Measurements from ENCODE around the gene TUBB1. TPM values are rescaled to one million over a fixed set of nuclear protein-coding genes. Genes with fewer than 3 reads are reported as not detected.

Gene TUBB1
- total RNA-seq, 1 experiment from 2014 or later = not detected

DNA sequence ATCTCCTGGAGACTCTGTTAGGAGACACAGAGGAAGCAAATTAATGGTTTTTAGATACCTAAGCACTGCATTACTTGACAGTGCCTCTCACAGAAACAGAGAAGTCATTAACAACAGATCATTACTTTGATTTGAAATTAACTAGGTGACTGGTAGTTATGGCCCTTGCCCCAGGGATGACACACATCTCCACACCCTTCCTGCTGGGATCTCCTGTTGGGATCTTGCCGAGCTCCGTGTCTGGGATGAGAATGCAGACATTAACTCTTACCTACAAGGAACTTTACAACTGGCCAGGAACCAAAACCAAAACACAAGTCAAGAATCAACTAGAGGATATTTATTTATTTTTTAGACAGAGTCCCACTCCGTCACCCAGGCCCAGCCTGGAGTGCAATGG, 25.6 kb downstream of the TUBB1 start:
- Histone ChIP-seq H3K36me3 (replicated peaks; ENCODE audit: control insufficient read depth, insufficient read depth, low read length) (no peaks in the 10 kb centered on the region), H3K4me3 (ENCODE audit: insufficient read depth, low read depth, low read length) (no peak overlapping the region), H3K27me3 (ENCODE audit: control insufficient read depth, insufficient read depth, low read length) (no peaks in the 10 kb centered on the region; the same call in 1 of the 2 replicates)
- no peak for DNase-seq

DNA sequence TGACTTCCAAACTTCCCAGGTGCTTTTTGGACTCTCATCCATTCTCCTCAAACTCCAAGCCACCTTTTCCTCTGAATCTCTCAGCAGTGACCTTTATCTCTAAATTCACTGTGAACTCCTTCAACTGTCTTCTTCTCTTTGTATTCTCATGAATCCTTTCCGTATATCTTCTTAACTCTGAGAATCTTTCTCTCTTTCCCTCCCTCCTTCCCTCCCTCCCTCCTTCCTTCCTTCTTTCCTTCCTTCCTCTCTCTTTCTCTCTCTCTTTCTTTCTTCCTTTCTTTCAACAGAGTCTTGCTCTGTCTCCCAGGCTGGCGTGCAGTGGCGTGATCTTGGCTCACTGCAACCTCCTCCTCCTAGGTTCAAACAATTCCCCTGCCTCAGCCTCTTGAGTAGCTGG, 27.6 kb downstream of the TUBB1 start:
- no peaks in the 10 kb centered on the region; the same call in 1 of the 2 replicates for H3K27me3 ChIP-seq (ENCODE audit: control insufficient read depth, insufficient read depth, low read length)

DNA sequence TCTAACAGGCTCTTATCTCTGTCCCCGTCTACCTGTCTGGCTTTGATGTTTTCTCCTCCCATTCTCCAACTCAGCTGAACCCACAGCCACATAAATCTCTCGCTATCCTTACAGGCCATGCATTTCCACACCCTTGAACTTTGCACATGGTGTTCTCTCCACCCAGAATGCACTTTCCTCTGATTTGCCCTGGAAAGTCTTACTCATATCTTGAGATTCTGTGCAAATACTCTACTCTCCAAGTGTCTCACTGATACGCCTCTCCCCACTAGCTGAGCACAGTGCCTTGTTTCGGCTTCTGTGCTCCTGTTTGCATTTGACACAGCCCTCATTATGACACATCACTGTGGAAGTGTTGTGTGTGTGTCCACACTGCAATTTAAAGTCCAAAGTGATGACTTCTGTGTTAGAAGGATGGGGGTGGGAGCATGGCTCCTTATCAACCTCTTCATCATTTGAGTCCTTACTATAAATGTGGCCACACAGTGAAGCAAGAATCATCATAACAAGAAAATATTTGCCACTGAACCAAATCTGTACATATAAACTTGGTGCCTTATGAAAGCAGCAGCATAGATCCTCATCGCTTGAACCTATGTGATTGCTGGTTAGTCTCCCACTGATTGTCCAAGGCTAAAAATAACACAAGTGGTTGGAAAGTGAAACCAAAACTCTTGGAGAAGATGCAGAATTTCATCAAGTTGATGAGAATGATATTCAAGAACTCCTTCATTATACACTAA, 28.9 kb downstream of the TUBB1 start:
- H3K4me3 ChIP-seq (ENCODE audit: insufficient read depth, low read depth, low read length) = no peak overlapping the region
- no peaks in the 10 kb centered on the region for H3K36me3 ChIP-seq (replicated peaks; ENCODE audit: control insufficient read depth, insufficient read depth, low read length)
- no peaks in the 10 kb centered on the region; the same call in 1 of the 2 replicates for H3K27me3 ChIP-seq (ENCODE audit: control insufficient read depth, insufficient read depth, low read length)
- DNase-seq = no peak

More for the DNA sequence above, 27.6 kb downstream of the TUBB1 start:
- Histone ChIP-seq H3K4me3 (ENCODE audit: insufficient read depth, low read depth, low read length) (no peak overlapping the region), H3K36me3 (replicated peaks; ENCODE audit: control insufficient read depth, insufficient read depth, low read length) (no peaks in the 10 kb centered on the region)
- no peak for DNase-seq

DNA sequence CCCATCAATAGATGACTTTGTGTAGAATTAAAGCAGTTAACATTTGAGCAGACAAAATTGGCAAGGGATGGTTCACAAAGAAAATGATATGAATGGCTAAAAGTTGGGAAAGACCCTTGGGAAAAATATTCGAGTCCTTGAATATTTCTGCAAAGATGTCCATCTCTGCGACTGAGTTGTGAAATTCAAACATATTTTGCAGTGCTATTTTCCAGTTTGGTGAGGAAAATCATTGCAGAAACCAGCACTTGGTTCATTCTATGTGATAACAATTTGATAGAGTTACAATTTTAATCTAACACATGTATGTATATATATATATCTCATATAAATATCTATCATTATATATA, 29.4 kb downstream of the TUBB1 start:
- DNase-seq = no peak
- H3K36me3 ChIP-seq (replicated peaks; ENCODE audit: control insufficient read depth, insufficient read depth, low read length) = no peaks in the 10 kb centered on the region
- no peaks in the 10 kb centered on the region; the same call in 1 of the 2 replicates for H3K27me3 ChIP-seq (ENCODE audit: control insufficient read depth, insufficient read depth, low read length)
- H3K4me3 ChIP-seq (ENCODE audit: insufficient read depth, low read depth, low read length) = no peak overlapping the region

- H3K4me3 ChIP-seq (ENCODE audit: insufficient read depth, low read depth, low read length) = no peak overlapping the region
- H3K27me3 ChIP-seq (ENCODE audit: control insufficient read depth, insufficient read depth, low read length) = no peaks in the 10 kb centered on the region
- no peak for DNase-seq
- H3K36me3 ChIP-seq (replicated peaks; ENCODE audit: control insufficient read depth, insufficient read depth, low read length) = no peaks in the 10 kb centered on the region
Measured at GRCh38 chr20:59050437-59050836, 31.2 kb downstream of the TUBB1 start.

DNA sequence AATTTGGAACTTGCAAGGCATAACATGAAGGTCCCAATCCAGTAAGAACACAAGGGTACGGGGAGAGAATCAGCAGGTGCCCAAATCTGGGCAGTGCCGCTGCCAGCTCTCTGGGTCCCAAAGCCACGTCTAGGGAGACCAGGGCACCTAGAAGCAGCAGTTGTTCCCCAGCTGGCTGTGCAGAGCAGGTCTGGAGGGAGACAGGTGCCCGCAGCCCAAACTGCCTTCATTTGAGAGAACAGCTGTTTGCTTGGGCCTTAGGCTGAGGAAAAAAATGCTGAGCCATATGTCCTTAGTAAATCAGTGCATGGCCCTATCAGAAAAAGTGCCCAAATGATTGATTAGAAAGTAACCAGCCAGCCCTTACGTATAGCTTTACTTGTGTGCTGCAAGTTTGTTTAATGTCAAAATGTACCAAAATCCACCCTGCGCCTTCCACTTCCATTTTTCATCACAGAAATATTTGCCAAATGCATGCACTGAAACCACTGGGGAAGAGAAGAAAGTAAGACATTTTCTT, 32.5 kb downstream of the TUBB1 start:
- H3K36me3 ChIP-seq (replicated peaks; ENCODE audit: control insufficient read depth, insufficient read depth, low read length) = no peaks in the 10 kb centered on the region
- no peak overlapping the region for H3K4me3 ChIP-seq (ENCODE audit: insufficient read depth, low read depth, low read length)
- no peaks in the 10 kb centered on the region for H3K27me3 ChIP-seq (ENCODE audit: control insufficient read depth, insufficient read depth, low read length)
- no peak for DNase-seq

- no peak overlapping the region for H3K4me3 ChIP-seq (ENCODE audit: insufficient read depth, low read depth, low read length)
- H3K36me3 ChIP-seq (replicated peaks; ENCODE audit: control insufficient read depth, insufficient read depth, low read length) = no peaks in the 10 kb centered on the region
- no peaks in the 10 kb centered on the region for H3K27me3 ChIP-seq (ENCODE audit: control insufficient read depth, insufficient read depth, low read length)
- DNase-seq = no peak
Measured at GRCh38 chr20:59055302-59055701, 36.1 kb downstream of the TUBB1 start.

DNA sequence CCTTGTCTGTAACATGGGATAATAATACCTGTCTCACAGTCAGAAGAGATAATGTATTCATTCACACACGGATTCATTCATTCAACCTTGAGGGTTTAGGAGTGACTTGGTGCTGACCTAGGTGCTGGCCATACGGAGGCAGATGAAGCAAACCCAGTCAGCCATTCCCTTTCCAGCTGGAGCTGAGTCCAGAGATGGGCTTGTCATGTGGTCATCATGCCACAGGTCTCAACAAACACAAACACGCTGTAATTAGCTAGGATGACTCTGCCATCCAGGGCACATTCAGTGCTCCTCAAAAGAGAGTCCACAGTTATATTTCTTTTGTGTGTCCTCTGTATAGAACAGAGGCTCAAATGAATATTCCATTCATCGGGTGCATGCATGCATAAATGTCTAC, 42.9 kb downstream of the TUBB1 start:
- H3K36me3 ChIP-seq (replicated peaks; ENCODE audit: control insufficient read depth, insufficient read depth, low read length) = no peaks in the 10 kb centered on the region
- no peak overlapping the region for H3K4me3 ChIP-seq (ENCODE audit: insufficient read depth, low read depth, low read length)
- DNase-seq = no peak
- H3K27me3 ChIP-seq (ENCODE audit: control insufficient read depth, insufficient read depth, low read length) = no peaks in the 10 kb centered on the region

GRCh38 chr20:59063358-59064213, 44.4 kb downstream of the TUBB1 start:
- H3K27me3 ChIP-seq (ENCODE audit: control insufficient read depth, insufficient read depth, low read length) = no peaks in the 10 kb centered on the region
- no peaks in the 10 kb centered on the region for H3K36me3 ChIP-seq (replicated peaks; ENCODE audit: control insufficient read depth, insufficient read depth, low read length)
- no peak overlapping the region for H3K4me3 ChIP-seq (ENCODE audit: insufficient read depth, low read depth, low read length)
- no peak for DNase-seq

GRCh38 chr20:59064214-59064722, 45.0 kb downstream of the TUBB1 start:
- H3K27me3 ChIP-seq (ENCODE audit: control insufficient read depth, insufficient read depth, low read length) = no peaks in the 10 kb centered on the region

DNA sequence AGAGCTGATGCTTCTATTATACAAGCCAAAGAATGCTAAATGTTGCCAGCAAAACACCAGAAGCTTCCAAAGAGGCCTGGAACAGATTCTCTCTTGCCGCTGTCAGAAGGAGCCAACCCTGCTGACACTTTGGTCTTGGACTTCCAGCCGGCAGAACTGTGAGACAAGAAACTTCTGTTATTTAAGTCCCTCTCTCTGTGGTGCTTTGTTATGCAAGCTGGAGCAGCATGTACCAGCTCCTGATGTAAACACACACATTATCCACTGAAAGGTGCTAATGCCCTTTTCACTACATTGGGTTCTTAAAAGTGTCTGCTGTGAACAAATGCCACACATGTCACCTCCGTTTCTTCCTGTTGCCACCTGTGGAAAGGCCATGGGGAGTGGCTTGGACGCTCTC, 49.3 kb downstream of the TUBB1 start:
- DNase-seq = no peak
- Histone ChIP-seq H3K4me3 (ENCODE audit: insufficient read depth, low read depth, low read length) (no peak overlapping the region), H3K36me3 (replicated peaks; ENCODE audit: control insufficient read depth, insufficient read depth, low read length) (no peaks in the 10 kb centered on the region), H3K27me3 (ENCODE audit: control insufficient read depth, insufficient read depth, low read length) (no peaks in the 10 kb centered on the region)

More at GRCh38 chr20:59064214-59064722, 45.0 kb downstream of the TUBB1 start:
- Histone ChIP-seq H3K4me3 (ENCODE audit: insufficient read depth, low read depth, low read length) (no peak overlapping the region), H3K36me3 (replicated peaks; ENCODE audit: control insufficient read depth, insufficient read depth, low read length) (no peaks in the 10 kb centered on the region)
- DNase-seq = no peak

DNA sequence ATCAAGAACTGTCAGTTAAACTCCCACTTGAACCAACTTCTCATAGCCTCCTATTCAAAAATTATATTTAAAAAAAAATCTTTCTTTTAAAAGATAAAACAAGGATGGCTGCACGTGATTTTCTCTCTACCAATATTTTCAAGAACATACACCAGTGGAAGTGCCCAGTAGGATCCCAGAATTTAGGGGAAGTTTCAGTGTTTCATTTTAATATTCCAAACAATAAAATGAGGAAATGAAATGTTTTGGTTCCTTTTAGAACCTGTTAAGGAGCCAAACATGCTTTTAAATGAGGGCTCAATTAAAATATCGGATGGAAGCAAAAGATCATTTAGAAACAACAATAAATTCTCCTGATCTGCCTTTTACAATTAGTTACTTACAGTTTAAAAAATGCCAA, 49.8 kb downstream of the TUBB1 start:
- no peaks in the 10 kb centered on the region for H3K36me3 ChIP-seq (replicated peaks; ENCODE audit: control insufficient read depth, insufficient read depth, low read length)
- H3K27me3 ChIP-seq (ENCODE audit: control insufficient read depth, insufficient read depth, low read length) = no peaks in the 10 kb centered on the region
- H3K4me3 ChIP-seq (ENCODE audit: insufficient read depth, low read depth, low read length) = no peak overlapping the region
- no peak for DNase-seq

- no peak for DNase-seq
- Histone ChIP-seq H3K27me3 (ENCODE audit: control insufficient read depth, insufficient read depth, low read length) (0 out of 2 replicates have a peak, but pooled peaks cover 3% of the 10 kb centered on the region), H3K4me3 (ENCODE audit: insufficient read depth, low read depth, low read length) (no peak overlapping the region)
Measured at GRCh38 chr20:59071216-59071615, 52.0 kb downstream of the TUBB1 start.

GRCh38 chr20:59073582-59073981, 54.4 kb downstream of the TUBB1 start:
- Histone ChIP-seq H3K4me3 (ENCODE audit: insufficient read depth, low read depth, low read length) (no peak overlapping the region), H3K36me3 (replicated peaks; ENCODE audit: control insufficient read depth, insufficient read depth, low read length) (no peaks in the 10 kb centered on the region), H3K27me3 (ENCODE audit: control insufficient read depth, insufficient read depth, low read length) (peaks cover 3% of the 10 kb centered on the region; the same call in 1 of the 2 replicates)
- DNase-seq = no peak

More at GRCh38 chr20:59071216-59071615, 52.0 kb downstream of the TUBB1 start:
- H3K36me3 ChIP-seq (replicated peaks; ENCODE audit: control insufficient read depth, insufficient read depth, low read length) = no peaks in the 10 kb centered on the region
